Measurements from ENCODE around the gene UNC45B.

GRCh38 chr17:35184274-35184673 lies 36.7 kb downstream of the UNC45B start:
- TF ChIP-seq CTCF (IDR thresholded peaks at IDR 0.05) (no peak), POLR2A (IDR thresholded peaks at IDR 0.05) (no peak)

Data from testis (tissue), 2 donors.